ENCODE results near the gene VAV1.

GRCh38 chr19:6766357-6767080 is 6.0 kb upstream of the VAV1 start:
- TF ChIP-seq CTCF (IDR thresholded peaks at IDR 0.05) (peak in 1 of 6 experiments; percentile 13), POLR2A (IDR thresholded peaks at IDR 0.05) (no peak)

All from thyroid gland (tissue), 4 donors.